VCaP (cell line): Measurements from ENCODE around the gene OR5C1.
A peak's percentile ranks its signal among the peaks of the same experiment; 100 is the strongest.

Experiments used
- H3K27ac ChIP-seq: fragments of 450-650 bp; 2 replicates; pipeline ENCODE4 v1.5.1; 2017
- TF ChIP-seq, protein P1 (sequence below): fragments of 450-650 bp; conservative IDR thresholded peaks from 2 replicates; pipeline ENCODE4 v1.5.1; 2017; ENCODE audit warnings: mild to moderate bottlenecking, moderate library complexity

The OR5C1 gene

DNA sequence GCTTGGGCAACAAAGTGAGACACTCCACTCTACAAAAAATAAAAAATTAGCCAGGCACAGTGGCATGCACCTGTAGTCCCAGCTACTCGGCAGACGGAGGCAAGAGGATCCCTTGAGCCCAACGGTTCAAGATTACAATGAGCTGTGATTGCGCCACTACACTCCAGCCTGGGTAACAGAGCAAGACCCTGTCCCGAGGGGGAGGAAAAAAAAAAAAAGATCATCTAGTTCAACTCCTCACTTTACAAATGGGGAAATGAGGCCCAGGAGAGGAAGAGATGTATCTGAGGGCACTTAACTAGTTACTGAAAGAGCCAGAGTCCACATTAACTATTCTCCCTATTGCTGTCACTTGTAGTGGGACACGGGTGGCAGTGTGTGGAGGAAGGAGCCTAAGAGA is 25.8 kb downstream of the OR5C1 start:
- H3K27ac ChIP-seq = no peak overlapping the region
- TF ChIP-seq, protein P1, sequence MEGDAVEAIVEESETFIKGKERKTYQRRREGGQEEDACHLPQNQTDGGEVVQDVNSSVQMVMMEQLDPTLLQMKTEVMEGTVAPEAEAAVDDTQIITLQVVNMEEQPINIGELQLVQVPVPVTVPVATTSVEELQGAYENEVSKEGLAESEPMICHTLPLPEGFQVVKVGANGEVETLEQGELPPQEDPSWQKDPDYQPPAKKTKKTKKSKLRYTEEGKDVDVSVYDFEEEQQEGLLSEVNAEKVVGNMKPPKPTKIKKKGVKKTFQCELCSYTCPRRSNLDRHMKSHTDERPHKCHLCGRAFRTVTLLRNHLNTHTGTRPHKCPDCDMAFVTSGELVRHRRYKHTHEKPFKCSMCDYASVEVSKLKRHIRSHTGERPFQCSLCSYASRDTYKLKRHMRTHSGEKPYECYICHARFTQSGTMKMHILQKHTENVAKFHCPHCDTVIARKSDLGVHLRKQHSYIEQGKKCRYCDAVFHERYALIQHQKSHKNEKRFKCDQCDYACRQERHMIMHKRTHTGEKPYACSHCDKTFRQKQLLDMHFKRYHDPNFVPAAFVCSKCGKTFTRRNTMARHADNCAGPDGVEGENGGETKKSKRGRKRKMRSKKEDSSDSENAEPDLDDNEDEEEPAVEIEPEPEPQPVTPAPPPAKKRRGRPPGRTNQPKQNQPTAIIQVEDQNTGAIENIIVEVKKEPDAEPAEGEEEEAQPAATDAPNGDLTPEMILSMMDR = no peak

GRCh38 chr9:122815544-122815943 is 26.8 kb downstream of the OR5C1 start:
- TF ChIP-seq, protein P1 = no peak
- H3K27ac ChIP-seq = peak overlapping the region; percentile 38

DNA sequence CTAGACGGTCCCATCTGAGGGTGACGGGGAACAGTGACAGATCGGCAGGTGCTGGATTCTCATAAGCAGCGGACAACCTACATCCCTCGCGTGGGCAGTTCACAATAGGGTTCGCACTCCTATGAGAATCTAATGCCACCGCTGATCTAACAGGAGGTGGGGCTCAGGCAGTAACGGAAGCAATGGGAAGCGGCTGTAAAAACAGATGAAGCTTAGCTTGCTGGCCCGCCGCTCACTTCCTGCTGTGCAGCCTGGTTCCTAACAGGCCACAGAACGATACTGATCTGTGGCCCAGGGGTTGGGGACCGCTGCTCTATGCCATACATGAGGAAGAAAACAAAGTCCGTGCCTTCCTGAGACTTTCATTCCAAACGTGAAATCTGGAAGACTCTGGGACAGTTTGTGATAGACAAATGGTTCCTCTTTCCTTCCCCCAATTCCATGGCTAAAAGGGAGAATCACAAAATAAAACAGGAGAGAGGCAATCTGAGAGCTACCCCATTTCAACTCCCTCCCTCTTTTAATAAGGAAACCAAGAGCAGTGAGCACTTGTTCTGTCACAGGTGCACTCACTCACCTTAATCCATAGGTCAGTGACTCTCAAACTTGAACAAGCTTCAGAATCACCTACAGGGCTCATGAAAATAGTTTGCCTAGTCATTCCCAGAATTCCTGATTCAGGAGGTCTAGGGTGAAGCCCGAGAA is 27.6 kb downstream of the OR5C1 start:
- H3K27ac ChIP-seq = peak overlapping the region; percentile 38
- TF ChIP-seq, protein P1 = no peak

GRCh38 chr9:122819326-122819725 is 30.6 kb downstream of the OR5C1 start:
- TF ChIP-seq, protein P1 = no peak

GRCh38 chr9:122819791-122820489 is 31.2 kb downstream of the OR5C1 start:
- peak overlapping the region; percentile 90 for H3K27ac ChIP-seq
- TF ChIP-seq, protein P1 = no peak

More at GRCh38 chr9:122819326-122819725, 30.6 kb downstream of the OR5C1 start:
- H3K27ac ChIP-seq = peak overlapping the region; percentile 90

DNA sequence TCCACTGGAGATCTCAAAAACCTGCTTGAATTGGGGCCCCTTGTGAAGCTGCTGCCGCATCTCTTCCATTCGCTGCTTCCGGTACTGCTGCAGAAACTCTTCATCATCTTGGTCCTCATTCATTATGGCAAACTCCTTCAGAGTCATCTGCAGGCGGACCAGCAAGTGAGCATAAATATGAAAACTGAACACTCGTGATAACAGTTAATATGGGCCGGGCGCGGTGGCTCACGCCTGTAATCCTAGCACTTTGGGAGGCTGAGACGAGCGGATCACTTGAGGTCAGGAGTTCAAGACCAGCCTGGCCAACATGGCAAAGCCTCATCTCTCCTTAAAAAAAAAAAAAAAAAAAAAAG is 31.7 kb downstream of the OR5C1 start:
- TF ChIP-seq, protein P1 = no peak
- H3K27ac ChIP-seq = peak overlapping the region; percentile 90

DNA sequence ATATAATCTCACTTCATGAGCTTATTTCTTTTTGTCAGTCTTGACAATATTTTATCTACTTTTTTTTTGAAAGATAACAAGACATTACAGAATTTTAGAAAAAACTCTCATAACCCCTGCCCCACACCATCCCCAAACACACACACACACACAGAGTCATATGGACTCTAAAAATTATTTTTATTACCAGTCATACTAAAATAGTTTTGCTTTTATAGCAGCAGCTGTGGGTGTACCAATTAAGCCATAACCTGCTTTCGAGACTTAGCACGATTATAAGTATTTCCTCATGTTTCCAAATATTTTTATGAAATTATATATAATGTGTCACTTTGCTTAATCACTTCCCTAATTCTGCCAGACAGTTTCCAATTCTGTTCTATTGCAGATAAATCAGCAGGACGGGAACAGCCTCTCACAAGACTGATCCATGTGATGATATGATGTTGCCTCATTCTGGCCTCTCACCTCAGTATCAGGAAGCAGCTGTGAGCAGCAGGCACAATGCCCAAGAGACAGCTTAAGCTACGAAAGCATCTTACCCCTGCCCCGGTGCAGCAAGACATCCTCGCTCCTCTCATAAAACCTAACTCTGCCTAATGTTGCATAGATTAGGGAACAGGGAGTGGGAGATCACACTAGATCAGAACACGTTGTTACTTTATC is 32.7 kb downstream of the OR5C1 start:
- H3K27ac ChIP-seq = peak overlapping the region; percentile 90
- TF ChIP-seq, protein P1 = no peak
